AG09309 (cell line): ENCODE results near the gene TCF7.

Experiments
- DNase-seq: peaks from one replicate; pipeline ENCODE4 v3.0.0-alpha.2; 2010; ENCODE audit warnings: low read depth
- H3K4me3 ChIP-seq: 2 replicates; pipeline ENCODE4 v1.5.1; 2011; ENCODE audit warnings: mild to moderate bottlenecking, low read depth, low read length, moderate library complexity; ENCODE audit not compliant: control insufficient read depth
- CTCF ChIP-seq: IDR thresholded peaks from 2 replicates; pipeline ENCODE4 v1.5.1; 2011; ENCODE audit warnings: mild to moderate bottlenecking, low read depth, low read length, inconsistent platforms; ENCODE audit not compliant: insufficient read depth, control insufficient read depth; ENCODE audit errors: missing control alignments

The TCF7 gene

GRCh38 chr5:134095887-134096589, 18.4 kb upstream of the TCF7 start:
- H3K4me3 ChIP-seq, result no peak overlapping the region
- no peak for TF ChIP-seq CTCF
- no peak for DNase-seq

GRCh38 chr5:134097211-134097749, 17.2 kb upstream of the TCF7 start:
- H3K4me3 ChIP-seq, result no peak overlapping the region
- no peak for TF ChIP-seq CTCF
- no peak for DNase-seq

GRCh38 chr5:134098690-134099089, 15.8 kb upstream of the TCF7 start:
- no peak for TF ChIP-seq CTCF
- no peak overlapping the region for H3K4me3 ChIP-seq
- DNase-seq, result no peak

- no peak for DNase-seq
- no peak overlapping the region for H3K4me3 ChIP-seq
- TF ChIP-seq CTCF, result no peak
These were observed 15.1 kb upstream of the TCF7 start for GRCh38 chr5:134099288-134099872.

- DNase-seq, result no peak
- no peak overlapping the region for H3K4me3 ChIP-seq
- TF ChIP-seq CTCF, result no peak
These were observed 14.6 kb upstream of the TCF7 start for GRCh38 chr5:134099939-134100282.

- no peak for DNase-seq
- no peak overlapping the region for H3K4me3 ChIP-seq
- no peak for TF ChIP-seq CTCF
These were observed 14.0 kb upstream of the TCF7 start for GRCh38 chr5:134100283-134101091.
